ENCODE data around the gene NCR3LG1.

The NCR3LG1 gene

DNA sequence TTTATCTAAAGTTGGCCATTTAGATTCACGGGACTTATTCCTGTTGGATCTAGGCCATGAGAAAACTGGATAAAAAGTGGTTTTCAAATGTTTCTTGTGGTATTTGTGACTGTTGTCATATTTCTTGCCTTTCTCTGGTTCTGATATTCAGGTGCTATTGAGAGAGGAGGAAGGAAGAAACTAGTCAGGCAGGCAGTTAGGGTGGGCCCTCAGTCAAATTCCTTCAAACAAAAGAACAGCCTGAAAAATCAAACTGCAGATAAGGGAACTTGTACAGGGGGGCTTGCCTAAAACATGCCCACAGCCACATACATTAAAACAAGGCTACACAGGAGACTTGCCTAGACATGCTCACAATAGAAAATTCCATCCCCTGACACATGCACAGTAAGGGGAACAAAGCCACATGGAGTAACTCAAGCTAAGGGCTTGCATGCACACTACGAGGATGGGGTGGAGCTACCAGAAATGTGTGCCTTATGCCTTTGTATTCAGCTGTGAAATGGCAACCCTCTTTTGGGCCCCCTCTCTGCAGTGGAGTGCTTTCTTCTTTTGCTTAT, 18.2 kb downstream of the NCR3LG1 start:
- TF ChIP-seq, protein P1, sequence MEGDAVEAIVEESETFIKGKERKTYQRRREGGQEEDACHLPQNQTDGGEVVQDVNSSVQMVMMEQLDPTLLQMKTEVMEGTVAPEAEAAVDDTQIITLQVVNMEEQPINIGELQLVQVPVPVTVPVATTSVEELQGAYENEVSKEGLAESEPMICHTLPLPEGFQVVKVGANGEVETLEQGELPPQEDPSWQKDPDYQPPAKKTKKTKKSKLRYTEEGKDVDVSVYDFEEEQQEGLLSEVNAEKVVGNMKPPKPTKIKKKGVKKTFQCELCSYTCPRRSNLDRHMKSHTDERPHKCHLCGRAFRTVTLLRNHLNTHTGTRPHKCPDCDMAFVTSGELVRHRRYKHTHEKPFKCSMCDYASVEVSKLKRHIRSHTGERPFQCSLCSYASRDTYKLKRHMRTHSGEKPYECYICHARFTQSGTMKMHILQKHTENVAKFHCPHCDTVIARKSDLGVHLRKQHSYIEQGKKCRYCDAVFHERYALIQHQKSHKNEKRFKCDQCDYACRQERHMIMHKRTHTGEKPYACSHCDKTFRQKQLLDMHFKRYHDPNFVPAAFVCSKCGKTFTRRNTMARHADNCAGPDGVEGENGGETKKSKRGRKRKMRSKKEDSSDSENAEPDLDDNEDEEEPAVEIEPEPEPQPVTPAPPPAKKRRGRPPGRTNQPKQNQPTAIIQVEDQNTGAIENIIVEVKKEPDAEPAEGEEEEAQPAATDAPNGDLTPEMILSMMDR (IDR thresholded peaks at IDR 0.05; ENCODE audit: control insufficient read depth, insufficient read depth, low read depth, low read length, missing control alignments): no peak
- no peak overlapping the region for H3K4me3 ChIP-seq (ENCODE audit: control insufficient read depth, low read depth, low read length)
- no peak for DNase-seq (ENCODE audit: low read depth)

DNA sequence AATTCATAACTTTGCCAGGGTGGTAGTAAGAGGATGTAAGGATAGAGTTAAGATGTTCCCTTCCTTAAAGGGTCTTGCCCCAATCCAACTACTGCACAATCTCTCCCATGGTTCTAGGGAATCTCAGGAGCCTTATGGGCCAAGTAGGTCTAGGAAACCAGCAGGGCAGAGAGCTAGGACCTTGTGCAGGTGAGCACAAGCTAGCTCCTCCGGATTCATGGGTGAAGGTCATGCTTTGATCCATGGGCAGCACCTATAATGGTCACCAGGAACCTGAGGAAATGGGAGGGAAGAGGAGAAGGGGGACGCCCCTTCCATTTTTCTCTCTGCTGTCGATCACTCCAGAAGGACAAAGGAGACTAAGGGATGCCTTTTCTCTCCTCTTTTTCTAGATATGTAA, 20.0 kb downstream of the NCR3LG1 start:
- no peak overlapping the region for H3K4me3 ChIP-seq (ENCODE audit: control insufficient read depth, low read depth, low read length)
- DNase-seq (ENCODE audit: low read depth): no peak
- TF ChIP-seq, protein P1 (IDR thresholded peaks at IDR 0.05; ENCODE audit: control insufficient read depth, insufficient read depth, low read depth, low read length, missing control alignments): no peak

DNA sequence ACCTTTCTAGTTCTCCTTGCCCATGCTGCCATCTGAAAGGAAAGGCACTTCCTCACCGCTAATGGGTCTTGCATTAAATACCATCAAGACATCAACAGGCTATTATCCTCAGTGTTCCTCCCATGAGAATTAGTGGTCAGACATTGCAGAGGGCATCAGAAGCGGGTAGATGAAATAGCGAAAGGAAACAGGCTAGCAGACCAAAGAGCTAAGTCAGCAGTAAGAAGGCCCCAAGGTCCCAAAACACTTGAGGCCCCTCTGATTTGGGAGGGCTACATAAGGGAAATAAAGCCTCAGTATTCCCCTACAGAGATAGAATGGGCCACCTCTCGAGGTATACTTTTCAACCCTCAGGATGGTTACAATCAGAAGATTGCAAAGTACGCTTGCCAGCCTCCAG, 23.9 kb downstream of the NCR3LG1 start:
- no peak overlapping the region for H3K4me3 ChIP-seq (ENCODE audit: control insufficient read depth, low read depth, low read length)
- TF ChIP-seq, protein P1 (IDR thresholded peaks at IDR 0.05; ENCODE audit: control insufficient read depth, insufficient read depth, low read depth, low read length, missing control alignments): no peak
- no peak for DNase-seq (ENCODE audit: low read depth)

DNA sequence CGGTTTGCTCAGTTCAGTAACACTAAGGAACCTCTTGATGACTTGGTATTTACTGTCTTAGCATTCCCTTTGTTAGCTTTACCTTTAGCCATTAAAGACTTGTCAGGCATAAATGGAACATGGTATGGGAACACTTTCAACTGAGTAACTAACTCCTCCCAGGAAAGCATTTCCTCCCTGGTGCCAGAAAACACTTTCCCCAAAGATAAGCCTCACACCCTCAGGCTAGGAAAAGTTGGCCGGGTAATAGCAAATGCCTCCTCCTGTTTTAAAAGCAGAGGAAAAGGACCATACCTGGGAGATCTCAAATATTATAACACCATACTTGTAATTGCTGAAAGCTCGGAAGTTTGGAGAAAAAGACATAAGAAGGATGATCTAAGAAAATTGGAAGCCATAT, 24.9 kb downstream of the NCR3LG1 start:
- TF ChIP-seq, protein P1 (IDR thresholded peaks at IDR 0.05; ENCODE audit: control insufficient read depth, insufficient read depth, low read depth, low read length, missing control alignments): no peak
- H3K4me3 ChIP-seq (ENCODE audit: control insufficient read depth, low read depth, low read length): no peak overlapping the region
- DNase-seq (ENCODE audit: low read depth): no peak

DNA sequence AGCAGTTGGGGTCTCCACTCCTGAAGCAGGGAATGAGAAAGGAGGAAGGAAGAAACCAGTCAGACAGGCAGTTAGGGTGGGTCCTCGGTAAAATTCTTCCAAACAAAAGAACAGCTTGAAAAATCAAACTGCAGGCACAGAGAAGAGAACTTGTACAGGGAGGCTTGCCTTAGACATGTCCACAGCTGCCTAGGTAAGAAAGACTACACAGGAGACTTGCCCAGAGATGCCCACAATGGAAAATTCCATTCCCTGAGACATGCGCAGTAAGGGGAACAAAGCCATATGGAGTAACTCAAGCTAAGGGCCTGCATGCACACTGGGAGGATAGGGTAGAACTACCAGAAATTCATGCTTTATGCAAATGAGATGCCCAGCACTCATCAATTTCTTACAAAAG, 27.1 kb downstream of the NCR3LG1 start:
- TF ChIP-seq, protein P1 (IDR thresholded peaks at IDR 0.05; ENCODE audit: control insufficient read depth, insufficient read depth, low read depth, low read length, missing control alignments): no peak
- H3K4me3 ChIP-seq (ENCODE audit: control insufficient read depth, low read depth, low read length): no peak overlapping the region
- no peak for DNase-seq (ENCODE audit: low read depth)

DNA sequence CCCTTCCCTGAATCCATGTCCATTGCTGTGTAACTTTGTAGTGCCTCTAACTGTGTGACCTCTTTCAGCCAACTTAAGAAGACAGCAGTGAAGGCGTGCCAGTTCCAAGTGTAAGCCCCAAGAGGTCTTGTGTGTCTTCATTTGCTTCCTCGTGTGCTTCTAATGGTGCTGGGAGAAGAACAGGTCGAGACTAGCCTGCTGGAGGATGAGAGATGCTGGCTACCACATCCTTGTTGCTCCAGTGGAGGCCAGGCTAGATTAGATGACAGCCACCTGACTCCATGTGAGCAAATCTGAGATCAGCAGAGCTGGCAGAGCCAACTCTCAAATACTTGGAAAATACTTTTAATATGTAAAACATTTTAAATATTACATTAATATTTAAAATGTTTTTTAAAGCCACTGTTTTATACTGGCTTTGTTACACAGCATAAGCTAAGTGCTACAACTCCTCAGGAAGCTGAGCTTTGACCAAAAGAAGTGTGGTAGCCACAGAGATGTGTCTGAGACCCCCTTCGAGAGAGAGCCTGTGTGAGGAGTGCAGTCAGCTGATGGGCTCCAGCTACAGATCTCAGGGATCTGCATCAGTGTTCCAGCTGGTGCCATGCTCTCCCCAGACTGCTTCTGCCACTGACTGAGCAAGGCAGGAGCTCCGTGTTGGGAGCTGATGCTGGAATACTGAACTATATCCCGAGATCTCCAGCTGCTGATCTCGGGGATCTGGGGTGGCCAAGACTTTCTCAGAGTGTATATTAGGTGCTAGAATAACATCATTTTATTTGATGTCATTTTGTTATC, 28.0 kb downstream of the NCR3LG1 start:
- TF ChIP-seq, protein P1 (IDR thresholded peaks at IDR 0.05; ENCODE audit: control insufficient read depth, insufficient read depth, low read depth, low read length, missing control alignments): no peak
- no peak for DNase-seq (ENCODE audit: low read depth)
- H3K4me3 ChIP-seq (ENCODE audit: control insufficient read depth, low read depth, low read length): no peak overlapping the region
